CD4-positive, alpha-beta T cell (primary cell): ENCODE data around the gene RINL. TPM values are rescaled to one million over a fixed set of nuclear protein-coding genes. Genes with fewer than 3 reads are reported as not detected.

ENCODE experiments used
- ATAC-seq: fragments of 200-7000 bp; cut with Tn5 transposase; one replicate; pipeline ENCODE4 v1.10.0; 2022; ENCODE audit warnings: mild to moderate bottlenecking; ENCODE audit not compliant: poor library complexity
- CTCF ChIA-PET: fragments of 350-600 bp; sonication (Branson Sonifier 250); formaldehyde crosslinking; loops from one replicate; lab custom pipeline; 2021; ENCODE audit warnings: antibody characterized with exemption, inconsistent platforms; lab: Charles Lee
- POLR2A ChIA-PET: fragments of 350-600 bp; sonication (Branson Sonifier 250); formaldehyde crosslinking; loops from one replicate; lab custom pipeline; 2021; ENCODE audit warnings: antibody characterized with exemption, inconsistent platforms; lab: Charles Lee
- DNase-seq, 14 experiments: peaks; one replicate each; pipeline ENCODE4 v3.0.0-alpha.2; 2013 to 2020; ENCODE audit warnings: mixed read lengths in 2 of 14
- H3K27ac ChIP-seq, 2 donors: one replicate each; pipeline versions ENCODE4 v1.5.1 to v1.7.0; 2013; ENCODE audit warnings: low read length in 2 of 2, low read depth in 1 of 2, mild to moderate bottlenecking in 1 of 2
- H3K27me3 ChIP-seq, 2 experiments: 1 replicate in 1 of 2; 2 replicates in 1 of 2; pipeline versions ENCODE4 v1.6.1 to v1.7.0; 2013; ENCODE audit warnings: low read length in 2 of 2, control low read depth in 1 of 2, mild to moderate bottlenecking in 1 of 2, moderate library complexity in 1 of 2; ENCODE audit not compliant: insufficient read depth in 2 of 2, control insufficient read depth in 1 of 2
- H3K36me3 ChIP-seq: one replicate; pipeline ENCODE4 v1.6.1; 2013; ENCODE audit warnings: low read length, control low read depth; ENCODE audit not compliant: insufficient read depth
- H3K4me1 ChIP-seq: one replicate; pipeline ENCODE4 v1.6.1; 2013; ENCODE audit warnings: low read length, control low read depth; ENCODE audit not compliant: insufficient read depth
- H3K4me3 ChIP-seq: one replicate; pipeline ENCODE4 v1.5.1; 2013; ENCODE audit warnings: mild to moderate bottlenecking, low read length, moderate library complexity
- H3K9me3 ChIP-seq, 2 experiments: 1 replicate in 1 of 2; 2 replicates in 1 of 2; pipeline versions ENCODE4 v1.6.1 to v1.7.0; 2013; ENCODE audit warnings: low read length in 2 of 2, mild to moderate bottlenecking in 2 of 2, control low read depth in 1 of 2, moderate library complexity in 1 of 2; ENCODE audit not compliant: control insufficient read depth in 1 of 2, insufficient read depth in 1 of 2
- H3K27ac Mint-ChIP-seq: one replicate; pipeline ENCODE4 v1.8.0; 2020; ENCODE audit warnings: mixed read lengths
- H3K27me3 Mint-ChIP-seq: one replicate; pipeline ENCODE4 v1.8.0; 2021; ENCODE audit warnings: mixed read lengths
- H3K36me3 Mint-ChIP-seq: one replicate; pipeline ENCODE4 v1.8.0; 2021; ENCODE audit warnings: low read depth, mixed read lengths
- H3K4me1 Mint-ChIP-seq: one replicate; pipeline ENCODE4 v1.8.0; 2021; ENCODE audit warnings: low read depth, mixed read lengths
- H3K4me3 Mint-ChIP-seq: one replicate; pipeline ENCODE4 v1.8.0; 2020; ENCODE audit warnings: mild to moderate bottlenecking, mixed read lengths
- H3K9me3 Mint-ChIP-seq: one replicate; pipeline ENCODE4 v1.8.0; 2020; ENCODE audit warnings: mixed read lengths
- CTCF ChIP-seq: fragments of 200-600 bp; IDR thresholded peaks from one replicate; pipeline ENCODE4 v1.8.0; 2022; ENCODE audit warnings: antibody characterized with exemption, mild to moderate bottlenecking
- intact Hi-C, 2 experiments: fragments of 100-400 bp; cut with DNase I in 1 of 2; cut with micrococcal nuclease in 1 of 2; formaldehyde crosslinking; loops; one replicate each; pipeline versions ENCODE4 v1.15.1 to v1.9.0; 2023 to 2025; cut with DNase I, micrococcal nuclease
- total RNA-seq, 174 experiments: library from RNA in 2 of 174; stranded (reverse) in 2 of 174; gene quantifications; one replicate each; pipeline ENCODE4 v1.2.3 and lab custom pipeline; 2021 to 2026

Gene RINL
- total RNA-seq, 2 experiments from 2014 or later = 19.5 to 21.3 TPM

- Histone ChIP-seq H3K9me3 (no peaks in the 10 kb centered on the region), H3K4me3 (no peak overlapping the region), H3K27me3 (no peaks in the 10 kb centered on the region), H3K36me3 (peaks cover 82% of the 10 kb centered on the region), H3K27ac (peak overlapping the region in 1 of 2 donors; percentile 16), H3K4me1 (peaks cover 87% of the 10 kb centered on the region)
- no peaks in the 10 kb centered on the region for H3K9me3 Mint-ChIP-seq
- peaks cover 99% of the 10 kb centered on the region for H3K36me3 Mint-ChIP-seq
- peak overlapping the region; percentile 68 for H3K27ac Mint-ChIP-seq
- H3K4me1 Mint-ChIP-seq = peaks cover 85% of the 10 kb centered on the region
- TF ChIP-seq CTCF = no peak
- peaks cover 5% of the 10 kb centered on the region for H3K27me3 Mint-ChIP-seq
- intact Hi-C loops = loop anchor here in 1 of 2 experiments (10.0 kb wide), 1 partner anchor 111 kb away; no protein-coding TSS in a partner anchor
- POLR2A ChIA-PET = interaction anchor here (0.5 to 9.1 kb wide), 3 partner anchors 22 to 63 kb away, joined by 3 to 170 read pairs (median 3); partner anchors contain the start of gene RINL
- ATAC-seq = no peak
- CTCF ChIA-PET = interaction anchor here (1.4 kb wide), 1 partner anchor 85 kb away, joined by 3 read pairs; the partner anchor contains the start of genes MRPS12 and SARS2
- peak overlapping the region; percentile 62 for H3K4me3 Mint-ChIP-seq
- DNase-seq = no peak
Observed at GRCh38 chr19:38845374-38846024, 32.6 kb downstream of the RINL start.

GRCh38 chr19:38844093-38844686 lies 33.9 kb downstream of the RINL start:
- no peaks in the 10 kb centered on the region for H3K9me3 ChIP-seq
- no peak for DNase-seq
- H3K36me3 ChIP-seq = peaks cover 94% of the 10 kb centered on the region
- H3K27me3 ChIP-seq = no peaks in the 10 kb centered on the region
- peak overlapping the region in 1 of 2 donors; percentile 16 for H3K27ac ChIP-seq
- Mint-ChIP-seq H3K9me3 (no peaks in the 10 kb centered on the region), H3K27me3 (peaks cover 5% of the 10 kb centered on the region), H3K36me3 (peaks cover 99% of the 10 kb centered on the region), H3K4me1 (peaks cover 87% of the 10 kb centered on the region), H3K27ac (peak overlapping the region; percentile 88), H3K4me3 (peak overlapping the region; percentile 84)
- no peak for ATAC-seq
- POLR2A ChIA-PET = interaction anchor here (1.4 kb wide), 1 partner anchor 12 kb away, joined by 6 read pairs; the partner anchor contains the start of gene ECH1
- peaks cover 89% of the 10 kb centered on the region for H3K4me1 ChIP-seq
- intact Hi-C loops = loop anchor here (5.0 to 10.0 kb wide), 2 partner anchors 33 to 109 kb away; partner anchors contain the start of gene RINL (in 1 of the 2)
- no peak for TF ChIP-seq CTCF
- CTCF ChIA-PET = no interaction called here
- H3K4me3 ChIP-seq = no peak overlapping the region

- ATAC-seq = no peak
- intact Hi-C loops = loop anchor here (2.0 to 10.0 kb wide), 3 partner anchors 34 to 108 kb away; partner anchors contain the start of genes NFKBIB (in 1 of the 2), RINL (in 1 of the 2) and SIRT2 (in 1 of the 2)
- H3K27ac ChIP-seq = peak overlapping the region; percentile 16 to 47
- Mint-ChIP-seq H3K27ac (peak overlapping the region; percentile 88), H3K9me3 (no peaks in the 10 kb centered on the region), H3K36me3 (peaks cover 99% of the 10 kb centered on the region), H3K27me3 (peaks cover 5% of the 10 kb centered on the region), H3K4me3 (peak overlapping the region; percentile 84), H3K4me1 (peaks cover 78% of the 10 kb centered on the region)
- no peak for TF ChIP-seq CTCF
- ChIA-PET POLR2A (interaction anchor here (1.7 to 2.3 kb wide), 2 partner anchors 11 to 27 kb away, joined by 30 to 35 read pairs; partner anchors contain the start of gene ECH1), CTCF (interaction anchor here (1.3 to 1.4 kb wide), 2 partner anchors 26 to 73 kb away, joined by 5 to 6 read pairs; no protein-coding TSS in a partner anchor)
- H3K4me1 ChIP-seq = peaks cover 80% of the 10 kb centered on the region
- no peak for DNase-seq
- H3K4me3 ChIP-seq = no peak overlapping the region
- H3K36me3 ChIP-seq = peaks cover 97% of the 10 kb centered on the region
- H3K27me3 ChIP-seq = no peaks in the 10 kb centered on the region
- H3K9me3 ChIP-seq = no peaks in the 10 kb centered on the region
Observed at GRCh38 chr19:38843175-38843758, 34.8 kb downstream of the RINL start.
